GM23248 (cell line): ENCODE results near the gene GPATCH1. TPM values are rescaled to one million over a fixed set of nuclear protein-coding genes. Genes with fewer than 3 reads are reported as not detected.

ENCODE experiments used
- DNase-seq: peaks from one replicate; pipeline ENCODE4 v3.0.0-alpha.2; 2015
- H2AFZ ChIP-seq: fragments of 200-600 bp; sonication (generic); 2 replicates; pipeline ENCODE4 v1.6.1; 2016; ENCODE audit warnings: antibody characterized with exemption
- H3F3A ChIP-seq: fragments of 200-600 bp; sonication (generic); 2 replicates; pipeline ENCODE4 v1.6.1; 2016; ENCODE audit warnings: mild to moderate bottlenecking, antibody characterized with exemption, mixed run types; ENCODE audit not compliant: insufficient read depth
- H3K27ac ChIP-seq: fragments of 200-600 bp; sonication (generic); 2 replicates; pipeline ENCODE4 v1.5.1; 2016; ENCODE audit warnings: mild to moderate bottlenecking
- H3K27me3 ChIP-seq: fragments of 200-600 bp; sonication (generic); replicated peaks from 2 replicates; pipeline ENCODE4 v1.6.1; 2016; ENCODE audit warnings: mild to moderate bottlenecking; ENCODE audit not compliant: insufficient read depth
- H3K36me3 ChIP-seq: fragments of 200-600 bp; sonication (generic); 2 replicates; pipeline ENCODE4 v1.6.1; 2016; ENCODE audit warnings: low read depth, mild to moderate bottlenecking
- H3K4me1 ChIP-seq: fragments of 200-600 bp; sonication (generic); 2 replicates; pipeline ENCODE4 v1.6.1; 2016; ENCODE audit warnings: mild to moderate bottlenecking; ENCODE audit not compliant: insufficient read depth
- H3K4me2 ChIP-seq: fragments of 200-600 bp; sonication (generic); one replicate; pipeline ENCODE4 v1.6.1; 2016; ENCODE audit warnings: mild to moderate bottlenecking; ENCODE audit not compliant: unreplicated experiment
- H3K4me3 ChIP-seq: fragments of 200-600 bp; sonication (generic); 2 replicates; pipeline ENCODE4 v1.5.1; 2016; ENCODE audit warnings: mild to moderate bottlenecking
- H3K79me2 ChIP-seq: fragments of 200-600 bp; sonication (generic); 2 replicates; pipeline ENCODE4 v1.6.1; 2016; ENCODE audit warnings: mild to moderate bottlenecking; ENCODE audit not compliant: insufficient read depth
- H3K9ac ChIP-seq: fragments of 200-600 bp; sonication (generic); 2 replicates; pipeline ENCODE4 v1.6.1; 2016; ENCODE audit warnings: mild to moderate bottlenecking
- H3K9me2 ChIP-seq: fragments of 200-600 bp; sonication (generic); 2 replicates; pipeline ENCODE4 v1.6.1; 2016; ENCODE audit warnings: mixed run types, mild to moderate bottlenecking, moderate library complexity; ENCODE audit not compliant: insufficient read depth
- H3K9me3 ChIP-seq: fragments of 200-600 bp; sonication (generic); one replicate; pipeline ENCODE4 v1.6.1; 2017; ENCODE audit warnings: low read depth
- H4K20me1 ChIP-seq: fragments of 200-600 bp; sonication (generic); 2 replicates; pipeline ENCODE4 v1.6.0; 2016; ENCODE audit not compliant: insufficient read depth
- EZH2 ChIP-seq: fragments of 200-600 bp; sonication (generic); IDR thresholded peaks from 2 replicates; pipeline ENCODE4 v1.6.1; 2018; ENCODE audit warnings: antibody characterized with exemption, mild to moderate bottlenecking; ENCODE audit not compliant: insufficient read depth, poor library complexity, severe bottlenecking
- EZH2phosphoT487 ChIP-seq: fragments of 200-600 bp; sonication (generic); IDR thresholded peaks from 2 replicates; pipeline ENCODE4 v1.6.1; 2018; ENCODE audit warnings: antibody characterized with exemption, moderate library complexity, mild to moderate bottlenecking, low read depth; ENCODE audit not compliant: insufficient read depth
- WGBS, 2 experiments: methylation state at CpG; one replicate each; pipeline ENCODE4 v1.1.6; 2015 to 2017; ENCODE audit warnings: low lambda C conversion rate in 2 of 2, low coverage in 1 of 2; ENCODE audit errors: missing lambda C conversion rate in 2 of 2; 5-methylcytosine and 5-hydroxymethylcytosine counted together
- in situ Hi-C: fragments of 300-500 bp; cut with MboI; formaldehyde crosslinking; loops from 2 replicates; pipeline ENCODE4 v1.15.0; 2020
- polyA plus RNA-seq: library from polyadenylated mRNA; unstranded; fragments of >200 nt; fragmentation: Nextera tagmentation; extraction: Ambion mirVana; gene quantifications from 2 replicates; pipeline ENCODE4 v1.2.1, GENCODE V29; 2016
- total RNA-seq: library from RNA; depleted of rRNA; stranded (reverse); fragments of >200 nt; shearing (Covaris generic); gene quantifications from 2 replicates; pipeline ENCODE4 v1.2.3, GENCODE V29; 2014

Gene GPATCH1
- total and polyA plus RNA-seq, 2 experiments from 2014 or later: 5.1 to 6.5 TPM

GRCh38 chr19:33055718-33056117 lies 25.3 kb upstream of the GPATCH1 start:
- no peaks in the 10 kb centered on the region for H3K79me2 ChIP-seq
- peak; percentile 69 for DNase-seq
- in situ Hi-C loops: no loop called here

GRCh38 chr19:33060586-33060985 lies 20.4 kb upstream of the GPATCH1 start:
- in situ Hi-C loops: no loop called here
- no peak overlapping the region for H2AFZ ChIP-seq
- WGBS, 2 experiments: 67 to 73% methylated on average over 5 of the region's 5 CpGs

More at GRCh38 chr19:33055718-33056117, 25.3 kb upstream of the GPATCH1 start:
- H4K20me1 ChIP-seq: no peaks in the 10 kb centered on the region
- no peak overlapping the region for H3K4me2 ChIP-seq
- no peak overlapping the region for H3K4me3 ChIP-seq
- WGBS, 2 experiments: 59 to 62% methylated on average over 2 of the region's 2 CpGs
- TF ChIP-seq EZH2phosphoT487: no peak
- no peak for TF ChIP-seq EZH2
- no peak overlapping the region for H3K9ac ChIP-seq
- 0 out of 2 replicates have a peak, but pooled peaks cover 11% of the 10 kb centered on the region for H3K4me1 ChIP-seq
- H3F3A ChIP-seq: no peaks in the 10 kb centered on the region
- no peaks in the 10 kb centered on the region for H3K9me3 ChIP-seq
- no peaks in the 10 kb centered on the region for H3K36me3 ChIP-seq
- H2AFZ ChIP-seq: no peak overlapping the region
- no peak overlapping the region for H3K27ac ChIP-seq
- no peaks in the 10 kb centered on the region for H3K27me3 ChIP-seq
- H3K9me2 ChIP-seq: no peaks in the 10 kb centered on the region

DNA sequence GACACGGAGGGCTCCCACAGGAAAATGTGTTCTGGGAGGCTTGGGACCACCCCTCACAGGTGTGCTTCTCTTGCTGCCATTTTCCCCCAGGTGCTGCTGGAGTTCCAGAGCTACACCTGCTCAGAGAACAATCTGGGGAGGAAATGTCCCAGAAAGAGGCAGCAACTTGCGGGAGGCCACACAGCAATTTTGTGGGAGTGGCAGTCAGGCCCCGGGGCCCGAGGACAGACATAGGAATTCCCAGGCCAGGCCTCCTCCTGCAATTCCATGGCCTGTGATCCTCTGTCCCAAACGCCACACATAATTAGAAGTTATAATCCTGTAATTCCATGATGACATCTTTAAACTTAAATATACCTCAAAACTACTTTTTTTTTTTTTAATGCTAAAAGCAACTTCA lies 18.1 kb upstream of the GPATCH1 start:
- Histone ChIP-seq H4K20me1 (no peaks in the 10 kb centered on the region), H3F3A (no peaks in the 10 kb centered on the region), H3K4me1 (no peaks in the 10 kb centered on the region), H2AFZ (no peak overlapping the region), H3K4me3 (no peak overlapping the region), H3K36me3 (no peaks in the 10 kb centered on the region), H3K79me2 (no peaks in the 10 kb centered on the region), H3K9me2 (no peaks in the 10 kb centered on the region), H3K27ac (no peak overlapping the region), H3K27me3 (peaks cover 10% of the 10 kb centered on the region; the same call in 1 of the 2 replicates), H3K9me3 (no peaks in the 10 kb centered on the region), H3K9ac (no peak overlapping the region), H3K4me2 (no peak overlapping the region)
- WGBS, 2 experiments: 79 to 90% methylated on average over 5 of the region's 5 CpGs
- TF ChIP-seq EZH2 (no peak), EZH2phosphoT487 (no peak)
- no peak for DNase-seq
- in situ Hi-C loops: no loop called here

More at GRCh38 chr19:33060586-33060985, 20.4 kb upstream of the GPATCH1 start:
- no peaks in the 10 kb centered on the region for H3K9me2 ChIP-seq
- no peaks in the 10 kb centered on the region for H3K36me3 ChIP-seq
- H3K27me3 ChIP-seq: peaks cover 10% of the 10 kb centered on the region; the same call in 1 of the 2 replicates
- H3K27ac ChIP-seq: no peak overlapping the region
- no peaks in the 10 kb centered on the region for H3F3A ChIP-seq
- H3K79me2 ChIP-seq: no peaks in the 10 kb centered on the region
- H3K4me2 ChIP-seq: no peak overlapping the region
- no peaks in the 10 kb centered on the region for H3K9me3 ChIP-seq
- no peak overlapping the region for H3K4me3 ChIP-seq
- H3K4me1 ChIP-seq: 0 out of 2 replicates have a peak, but pooled peaks cover 3% of the 10 kb centered on the region
- DNase-seq: no peak
- H3K9ac ChIP-seq: no peak overlapping the region
- TF ChIP-seq EZH2 (no peak), EZH2phosphoT487 (no peak)
- H4K20me1 ChIP-seq: no peaks in the 10 kb centered on the region

DNA sequence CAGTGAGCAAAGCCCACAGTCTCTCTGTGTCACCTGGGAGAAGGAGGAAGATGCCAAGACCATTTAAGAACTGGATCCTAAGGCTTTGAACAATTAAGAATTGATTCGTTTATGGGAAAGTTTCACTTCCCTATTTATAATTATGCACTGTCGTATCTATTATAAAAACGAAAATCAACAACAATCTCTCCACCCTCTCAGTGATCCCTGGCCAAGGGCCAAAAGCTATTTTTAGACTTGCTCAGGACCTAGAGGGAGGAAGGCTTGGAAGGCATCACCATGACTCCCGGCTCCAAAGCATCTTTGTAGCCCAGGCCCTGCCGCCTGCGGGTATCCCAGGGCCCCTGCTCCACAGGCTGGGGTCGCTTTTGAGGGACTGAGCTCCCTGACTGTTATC lies 17.6 kb upstream of the GPATCH1 start:
- H2AFZ ChIP-seq: no peak overlapping the region
- H3K27me3 ChIP-seq: peaks cover 10% of the 10 kb centered on the region; the same call in 1 of the 2 replicates
- H3K9me2 ChIP-seq: no peaks in the 10 kb centered on the region
- H3K9me3 ChIP-seq: no peaks in the 10 kb centered on the region
- TF ChIP-seq EZH2phosphoT487 (no peak), EZH2 (no peak)
- no peak overlapping the region for H3K27ac ChIP-seq
- H3K4me3 ChIP-seq: no peak overlapping the region
- H3K9ac ChIP-seq: no peak overlapping the region
- H3K4me2 ChIP-seq: no peak overlapping the region
- H3K36me3 ChIP-seq: no peaks in the 10 kb centered on the region
- H3K4me1 ChIP-seq: no peaks in the 10 kb centered on the region
- in situ Hi-C loops: no loop called here
- no peaks in the 10 kb centered on the region for H3F3A ChIP-seq
- no peaks in the 10 kb centered on the region for H4K20me1 ChIP-seq
- H3K79me2 ChIP-seq: no peaks in the 10 kb centered on the region
- no peak for DNase-seq
- 26 to 28% methylated on average over 7 of the region's 7 CpGs for WGBS, 2 experiments
